ENCODE data around the gene MCHR1. TPM values are rescaled to one million over a fixed set of nuclear protein-coding genes. Genes with fewer than 3 reads are reported as not detected.

MCHR1 gene
- polyA plus RNA-seq, 1 donor (not counting 4 experiments of a cell fraction or from before 2014, with no cell fraction given) = 0.12 TPM

DNA sequence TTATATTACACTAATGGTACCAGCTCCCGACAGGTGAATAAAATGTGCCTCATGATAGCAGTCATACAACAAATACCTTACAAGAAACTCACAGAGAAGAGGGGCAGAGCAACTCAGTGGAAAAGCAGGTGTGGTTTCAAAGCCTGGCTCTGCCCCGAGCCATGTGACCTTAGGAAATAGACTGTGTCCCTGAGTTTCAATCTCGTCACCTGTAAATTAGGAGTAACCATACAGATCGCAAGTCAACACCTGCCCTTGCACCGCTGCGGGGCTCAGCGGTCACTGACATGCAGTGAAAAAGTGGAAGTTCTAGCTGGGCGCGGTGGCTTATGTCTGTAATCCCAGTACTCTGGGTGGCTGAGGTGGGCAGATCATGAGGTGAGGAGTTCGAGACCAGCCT lies 30.9 kb upstream of the MCHR1 start:
- H3K27me3 ChIP-seq (ENCODE audit: control insufficient read depth, extremely low read depth, insufficient read depth, low read length) = no peaks in the 10 kb centered on the region
- dilution Hi-C loops (cut with MboI; ENCODE audit: extremely low pct_ligation_motif_present, low sequenced_read_pairs) = loop anchor here (25.0 kb wide), 1 partner anchor 111 kb away; no protein-coding TSS in a partner anchor

DNA sequence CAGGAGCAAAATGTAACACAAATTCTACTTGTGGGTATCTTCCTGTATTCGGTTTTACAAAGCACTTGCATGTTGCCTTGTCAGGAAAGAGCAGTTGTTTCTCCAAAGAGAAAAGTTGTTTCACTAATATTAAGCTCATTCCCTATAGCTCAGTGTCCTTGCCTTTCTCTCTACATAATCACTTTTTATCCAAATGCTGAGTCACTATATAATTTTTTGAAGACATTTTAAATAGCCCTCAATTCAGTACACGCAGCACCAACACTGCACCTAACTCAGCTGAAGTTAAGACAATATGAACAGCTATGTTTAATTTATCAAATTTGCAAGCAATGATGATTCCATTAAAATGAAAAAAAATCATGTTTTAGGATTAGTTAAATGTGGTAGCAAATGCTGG lies 28.2 kb upstream of the MCHR1 start:
- H3K79me2 ChIP-seq (ENCODE audit: control insufficient read depth, insufficient read depth, low read length) = no peaks in the 10 kb centered on the region
- no peak for FAIRE-seq
- H3K9ac ChIP-seq (ENCODE audit: control insufficient read depth, extremely low read depth, insufficient read depth, low read length) = peak overlapping the region; percentile 99
- no peak overlapping the region for H2AFZ ChIP-seq (ENCODE audit: control insufficient read depth, low read length)
- peak overlapping the region; percentile 81 for H3K4me2 ChIP-seq (ENCODE audit: control insufficient read depth, extremely low read depth, insufficient read depth, low read depth, low read length)
- H3K36me3 ChIP-seq (ENCODE audit: control insufficient read depth in 2 of 2, extremely low read depth in 1 of 2, insufficient read depth in 2 of 2, low read length in 2 of 2) = no peaks in the 10 kb centered on the region
- no peaks in the 10 kb centered on the region for H3K27me3 ChIP-seq (ENCODE audit: control insufficient read depth, extremely low read depth, insufficient read depth, low read length)
- dilution Hi-C loops (cut with MboI; ENCODE audit: extremely low pct_ligation_motif_present, low sequenced_read_pairs) = no loop called here
- H3K9me1 ChIP-seq (ENCODE audit: control insufficient read depth, extremely low read depth, insufficient read depth, low read length) = no peaks in the 10 kb centered on the region
- no peaks in the 10 kb centered on the region for H4K20me1 ChIP-seq (ENCODE audit: control insufficient read depth, extremely low read depth, insufficient read depth, low read length)
- H3K4me3 ChIP-seq (ENCODE audit: control insufficient read depth in 2 of 3, extremely low read depth in 1 of 3, insufficient read depth in 2 of 3, low read depth in 1 of 3, low read length in 3 of 3) = peak overlapping the region in 2 of 3 experiments; percentile 75 to 78
- no peaks in the 10 kb centered on the region for H3K9me3 ChIP-seq (ENCODE audit: control insufficient read depth, low read depth, low read length)
- H3K27ac ChIP-seq (ENCODE audit: control insufficient read depth, insufficient read depth, low read length) = peak overlapping the region; percentile 100
- TF ChIP-seq, protein P1, sequence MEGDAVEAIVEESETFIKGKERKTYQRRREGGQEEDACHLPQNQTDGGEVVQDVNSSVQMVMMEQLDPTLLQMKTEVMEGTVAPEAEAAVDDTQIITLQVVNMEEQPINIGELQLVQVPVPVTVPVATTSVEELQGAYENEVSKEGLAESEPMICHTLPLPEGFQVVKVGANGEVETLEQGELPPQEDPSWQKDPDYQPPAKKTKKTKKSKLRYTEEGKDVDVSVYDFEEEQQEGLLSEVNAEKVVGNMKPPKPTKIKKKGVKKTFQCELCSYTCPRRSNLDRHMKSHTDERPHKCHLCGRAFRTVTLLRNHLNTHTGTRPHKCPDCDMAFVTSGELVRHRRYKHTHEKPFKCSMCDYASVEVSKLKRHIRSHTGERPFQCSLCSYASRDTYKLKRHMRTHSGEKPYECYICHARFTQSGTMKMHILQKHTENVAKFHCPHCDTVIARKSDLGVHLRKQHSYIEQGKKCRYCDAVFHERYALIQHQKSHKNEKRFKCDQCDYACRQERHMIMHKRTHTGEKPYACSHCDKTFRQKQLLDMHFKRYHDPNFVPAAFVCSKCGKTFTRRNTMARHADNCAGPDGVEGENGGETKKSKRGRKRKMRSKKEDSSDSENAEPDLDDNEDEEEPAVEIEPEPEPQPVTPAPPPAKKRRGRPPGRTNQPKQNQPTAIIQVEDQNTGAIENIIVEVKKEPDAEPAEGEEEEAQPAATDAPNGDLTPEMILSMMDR (optimal IDR thresholded peaks at IDR 0.05 in 1 of 3, IDR thresholded peaks at IDR 0.05 in 1 of 3, conservative IDR thresholded peaks at IDR 0.05 in 1 of 3; ENCODE audit: extremely low read depth in 1 of 3, insufficient read depth in 2 of 3, low read length in 3 of 3) = no peak
- TF ChIP-seq EZH2 (IDR thresholded peaks at IDR 0.05; ENCODE audit: low read length) = no peak
- no peak for DNase-seq (ENCODE audit: low read depth, low spot score)
- H3K4me1 ChIP-seq (ENCODE audit: control insufficient read depth, extremely low read depth, insufficient read depth, low read length) = peaks cover 49% of the 10 kb centered on the region

More for the DNA sequence above, 30.9 kb upstream of the MCHR1 start:
- Histone ChIP-seq H3K9ac (ENCODE audit: control insufficient read depth, extremely low read depth, insufficient read depth, low read length) (no peak overlapping the region), H3K36me3 (ENCODE audit: control insufficient read depth in 2 of 2, extremely low read depth in 1 of 2, insufficient read depth in 2 of 2, low read length in 2 of 2) (no peaks in the 10 kb centered on the region), H3K9me1 (ENCODE audit: control insufficient read depth, extremely low read depth, insufficient read depth, low read length) (no peaks in the 10 kb centered on the region), H3K9me3 (ENCODE audit: control insufficient read depth, low read depth, low read length) (no peaks in the 10 kb centered on the region), H4K20me1 (ENCODE audit: control insufficient read depth, extremely low read depth, insufficient read depth, low read length) (no peaks in the 10 kb centered on the region), H3K27ac (ENCODE audit: control insufficient read depth, insufficient read depth, low read length) (peak overlapping the region; percentile 44), H3K4me3 (ENCODE audit: control insufficient read depth in 2 of 3, extremely low read depth in 1 of 3, insufficient read depth in 2 of 3, low read depth in 1 of 3, low read length in 3 of 3) (no peak overlapping the region), H3K79me2 (ENCODE audit: control insufficient read depth, insufficient read depth, low read length) (no peaks in the 10 kb centered on the region), H2AFZ (ENCODE audit: control insufficient read depth, low read length) (no peak overlapping the region), H3K4me1 (ENCODE audit: control insufficient read depth, extremely low read depth, insufficient read depth, low read length) (peaks cover 49% of the 10 kb centered on the region), H3K4me2 (ENCODE audit: control insufficient read depth, extremely low read depth, insufficient read depth, low read depth, low read length) (peak overlapping the region; percentile 41)
- TF ChIP-seq, protein P1 (optimal IDR thresholded peaks at IDR 0.05 in 1 of 3, IDR thresholded peaks at IDR 0.05 in 1 of 3, conservative IDR thresholded peaks at IDR 0.05 in 1 of 3; ENCODE audit: extremely low read depth in 1 of 3, insufficient read depth in 2 of 3, low read length in 3 of 3) = no peak
- TF ChIP-seq EZH2 (IDR thresholded peaks at IDR 0.05; ENCODE audit: low read length) = no peak
- DNase-seq (ENCODE audit: low read depth, low spot score) (no peak), FAIRE-seq (peak; percentile 9)

Measured in keratinocyte (primary cell).